Neural cell (in vitro differentiated cells): ENCODE measurements around the gene WDR20. TPM values are rescaled to one million over a fixed set of nuclear protein-coding genes. Genes with fewer than 3 reads are reported as not detected.

Source experiments
- H2AFZ ChIP-seq: fragments of 200-600, 300-800 bp; sonication (generic), shearing (Covaris generic); 2 replicates; pipeline ENCODE4 v1.6.0; 2014; ENCODE audit warnings: low read depth, mild to moderate bottlenecking, antibody characterized with exemption, low read length, moderate library complexity
- H3F3A ChIP-seq: fragments of 200-600 bp; shearing (Covaris generic); 2 replicates; pipeline ENCODE4 v1.6.1; 2016; ENCODE audit warnings: mild to moderate bottlenecking, moderate library complexity, mixed read lengths, antibody characterized with exemption, low read length; ENCODE audit not compliant: insufficient read depth, poor library complexity, severe bottlenecking
- H3K27ac ChIP-seq: fragments of 200-600, 300-800 bp; sonication (generic), shearing (Covaris generic); 2 replicates; pipeline ENCODE4 v1.5.1; 2014; ENCODE audit warnings: mild to moderate bottlenecking, low read length, moderate library complexity
- H3K27me3 ChIP-seq: fragments of 300-800, 200-600 bp; sonication (generic), shearing (Covaris generic); 2 replicates; pipeline ENCODE4 v1.6.0; 2014; ENCODE audit warnings: mild to moderate bottlenecking, low read depth, low read length, moderate library complexity; ENCODE audit not compliant: insufficient read depth
- H3K36me3 ChIP-seq: fragments of 300-800, 200-600 bp; sonication (generic), shearing (Covaris generic); 2 replicates; pipeline ENCODE4 v1.5.1; 2014; ENCODE audit warnings: mild to moderate bottlenecking, antibody characterized with exemption, low read length, moderate library complexity; ENCODE audit not compliant: insufficient read depth
- H3K4me2 ChIP-seq: fragments of 300-800, 200-600 bp; sonication (generic), shearing (Covaris generic); 2 replicates; pipeline ENCODE4 v1.6.0; 2014; ENCODE audit warnings: mild to moderate bottlenecking, low read length
- H3K4me3 ChIP-seq: fragments of 300-800, 200-600 bp; sonication (generic), shearing (Covaris generic); 2 replicates; pipeline ENCODE4 v1.5.1; 2014; ENCODE audit warnings: mild to moderate bottlenecking, low read length, moderate library complexity
- H3K79me2 ChIP-seq: fragments of 200-600 bp; shearing (Covaris generic); replicated peaks from 2 replicates; pipeline ENCODE4 v1.6.0; 2014; ENCODE audit warnings: mild to moderate bottlenecking, low read length, moderate library complexity; ENCODE audit not compliant: insufficient read depth
- H3K9ac ChIP-seq: fragments of 300-800, 200-600 bp; sonication (generic), shearing (Covaris generic); 2 replicates; pipeline ENCODE4 v1.6.1; 2016; ENCODE audit warnings: mild to moderate bottlenecking, low read length, mixed read lengths
- H3K9me2 ChIP-seq: fragments of 200-600 bp; shearing (Covaris generic); 2 replicates; pipeline ENCODE4 v1.6.1; 2016; ENCODE audit warnings: mild to moderate bottlenecking, low read length, mixed read lengths; ENCODE audit not compliant: insufficient read depth
- H3K9me3 ChIP-seq: fragments of 200-600, 300-800 bp; sonication (generic), shearing (Covaris generic); 2 replicates; pipeline ENCODE4 v1.6.1; 2016; ENCODE audit warnings: mild to moderate bottlenecking, mixed run types, low read length, moderate library complexity, mixed read lengths
- H4K20me1 ChIP-seq: fragments of 200-600 bp; shearing (Covaris generic); 2 replicates; pipeline ENCODE4 v1.6.1; 2016; ENCODE audit warnings: mild to moderate bottlenecking, mixed run types; ENCODE audit not compliant: insufficient read depth
- EP300 ChIP-seq: fragments of 450-650 bp; conservative IDR thresholded peaks from 2 replicates; pipeline ENCODE4 v1.6.1; 2014; ENCODE audit warnings: antibody characterized with exemption, mild to moderate bottlenecking, moderate library complexity; ENCODE audit not compliant: poor library complexity, severe bottlenecking
- EZH2 ChIP-seq: fragments of 200-600, 300-800 bp; shearing (Covaris generic), sonication (generic); IDR thresholded peaks from 2 replicates; pipeline ENCODE4 v1.6.1; 2014; ENCODE audit warnings: antibody characterized with exemption, low read length, borderline replicate concordance, mild to moderate bottlenecking; ENCODE audit not compliant: insufficient read depth, poor library complexity, severe bottlenecking
- MXI1 ChIP-seq: fragments of 450-650 bp; conservative IDR thresholded peaks from 2 replicates; pipeline ENCODE4 v1.6.1; 2014; ENCODE audit warnings: antibody characterized with exemption, mild to moderate bottlenecking; ENCODE audit not compliant: poor library complexity, severe bottlenecking
- POLR2AphosphoS5 ChIP-seq: IDR thresholded peaks from 2 replicates; pipeline ENCODE4 v1.6.1; 2012
- RAD21 ChIP-seq: fragments of 450-650 bp; conservative IDR thresholded peaks from 2 replicates; pipeline ENCODE4 v1.6.1; 2014; ENCODE audit warnings: antibody characterized with exemption, mild to moderate bottlenecking, moderate library complexity
- SMC3 ChIP-seq: fragments of 450-650 bp; conservative IDR thresholded peaks from 2 replicates; pipeline ENCODE4 v1.6.1; 2014; ENCODE audit warnings: antibody characterized with exemption, mild to moderate bottlenecking, moderate library complexity; ENCODE audit not compliant: poor library complexity
- TAF1 ChIP-seq: IDR thresholded peaks from 2 replicates; pipeline ENCODE4 v1.6.1; 2012; ENCODE audit warnings: low read depth
- polyA plus RNA-seq: library from polyadenylated mRNA; depleted of rRNA; stranded (reverse); fragments of >200 nt; gene quantifications from 2 replicates; pipeline ENCODE4 v1.2.3, GENCODE V29; 2014
- TF ChIP-seq, protein P1 (sequence below): IDR thresholded peaks from 2 replicates; pipeline ENCODE4 v1.6.1; 2012; ENCODE audit warnings: borderline replicate concordance
- TF ChIP-seq, protein P2 (sequence below): fragments of 450-650 bp; IDR thresholded peaks from 2 replicates; pipeline ENCODE4 v1.5.1; 2014; ENCODE audit warnings: antibody characterized with exemption, mild to moderate bottlenecking, moderate library complexity; ENCODE audit not compliant: poor library complexity, severe bottlenecking

Gene WDR20
- polyA plus RNA-seq, 1 donor from 2014 or later = 28.6 TPM

DNA sequence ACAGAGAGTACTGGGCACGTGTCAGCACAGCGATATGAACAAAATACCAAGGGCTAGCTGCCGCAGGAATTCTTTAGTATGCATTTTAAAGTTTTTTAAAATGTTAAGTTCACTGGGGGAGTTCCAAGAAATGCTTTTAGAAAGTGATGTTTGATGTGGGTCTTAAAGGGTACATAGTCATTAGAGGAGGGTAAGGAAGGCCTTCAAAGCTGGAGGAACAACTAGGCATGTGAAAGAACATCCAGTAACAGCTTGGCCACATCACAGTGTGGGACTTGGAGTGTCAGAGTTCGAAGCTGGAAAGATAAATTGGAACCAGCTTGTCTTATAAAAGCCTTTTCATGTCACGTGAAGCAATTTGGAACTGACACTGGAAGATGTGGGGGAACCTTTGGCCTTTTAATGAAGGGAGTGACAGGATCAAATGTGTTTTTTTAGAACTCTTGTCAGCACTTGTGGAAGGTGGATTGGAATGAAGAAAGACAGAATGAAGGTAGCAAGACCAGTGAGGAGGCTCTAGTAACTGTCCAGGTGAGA lies 57.7 kb downstream of the WDR20 start:
- Histone ChIP-seq H3K9ac (no peak overlapping the region), H3F3A (no peaks in the 10 kb centered on the region), H4K20me1 (peaks cover 4% of the 10 kb centered on the region), H3K9me2 (no peaks in the 10 kb centered on the region), H3K4me2 (no peak overlapping the region), H3K9me3 (no peaks in the 10 kb centered on the region), H3K79me2 (peaks cover 6% of the 10 kb centered on the region), H3K27ac (no peak overlapping the region), H3K27me3 (no peaks in the 10 kb centered on the region), H2AFZ (no peak overlapping the region), H3K4me3 (no peak overlapping the region), H3K36me3 (no peaks in the 10 kb centered on the region)
- TF ChIP-seq MXI1 = no peak
- no peak for TF ChIP-seq POLR2AphosphoS5
- TF ChIP-seq TAF1 = no peak
- TF ChIP-seq, protein P1, sequence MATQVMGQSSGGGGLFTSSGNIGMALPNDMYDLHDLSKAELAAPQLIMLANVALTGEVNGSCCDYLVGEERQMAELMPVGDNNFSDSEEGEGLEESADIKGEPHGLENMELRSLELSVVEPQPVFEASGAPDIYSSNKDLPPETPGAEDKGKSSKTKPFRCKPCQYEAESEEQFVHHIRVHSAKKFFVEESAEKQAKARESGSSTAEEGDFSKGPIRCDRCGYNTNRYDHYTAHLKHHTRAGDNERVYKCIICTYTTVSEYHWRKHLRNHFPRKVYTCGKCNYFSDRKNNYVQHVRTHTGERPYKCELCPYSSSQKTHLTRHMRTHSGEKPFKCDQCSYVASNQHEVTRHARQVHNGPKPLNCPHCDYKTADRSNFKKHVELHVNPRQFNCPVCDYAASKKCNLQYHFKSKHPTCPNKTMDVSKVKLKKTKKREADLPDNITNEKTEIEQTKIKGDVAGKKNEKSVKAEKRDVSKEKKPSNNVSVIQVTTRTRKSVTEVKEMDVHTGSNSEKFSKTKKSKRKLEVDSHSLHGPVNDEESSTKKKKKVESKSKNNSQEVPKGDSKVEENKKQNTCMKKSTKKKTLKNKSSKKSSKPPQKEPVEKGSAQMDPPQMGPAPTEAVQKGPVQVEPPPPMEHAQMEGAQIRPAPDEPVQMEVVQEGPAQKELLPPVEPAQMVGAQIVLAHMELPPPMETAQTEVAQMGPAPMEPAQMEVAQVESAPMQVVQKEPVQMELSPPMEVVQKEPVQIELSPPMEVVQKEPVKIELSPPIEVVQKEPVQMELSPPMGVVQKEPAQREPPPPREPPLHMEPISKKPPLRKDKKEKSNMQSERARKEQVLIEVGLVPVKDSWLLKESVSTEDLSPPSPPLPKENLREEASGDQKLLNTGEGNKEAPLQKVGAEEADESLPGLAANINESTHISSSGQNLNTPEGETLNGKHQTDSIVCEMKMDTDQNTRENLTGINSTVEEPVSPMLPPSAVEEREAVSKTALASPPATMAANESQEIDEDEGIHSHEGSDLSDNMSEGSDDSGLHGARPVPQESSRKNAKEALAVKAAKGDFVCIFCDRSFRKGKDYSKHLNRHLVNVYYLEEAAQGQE = no peak
- TF ChIP-seq, protein P2, sequence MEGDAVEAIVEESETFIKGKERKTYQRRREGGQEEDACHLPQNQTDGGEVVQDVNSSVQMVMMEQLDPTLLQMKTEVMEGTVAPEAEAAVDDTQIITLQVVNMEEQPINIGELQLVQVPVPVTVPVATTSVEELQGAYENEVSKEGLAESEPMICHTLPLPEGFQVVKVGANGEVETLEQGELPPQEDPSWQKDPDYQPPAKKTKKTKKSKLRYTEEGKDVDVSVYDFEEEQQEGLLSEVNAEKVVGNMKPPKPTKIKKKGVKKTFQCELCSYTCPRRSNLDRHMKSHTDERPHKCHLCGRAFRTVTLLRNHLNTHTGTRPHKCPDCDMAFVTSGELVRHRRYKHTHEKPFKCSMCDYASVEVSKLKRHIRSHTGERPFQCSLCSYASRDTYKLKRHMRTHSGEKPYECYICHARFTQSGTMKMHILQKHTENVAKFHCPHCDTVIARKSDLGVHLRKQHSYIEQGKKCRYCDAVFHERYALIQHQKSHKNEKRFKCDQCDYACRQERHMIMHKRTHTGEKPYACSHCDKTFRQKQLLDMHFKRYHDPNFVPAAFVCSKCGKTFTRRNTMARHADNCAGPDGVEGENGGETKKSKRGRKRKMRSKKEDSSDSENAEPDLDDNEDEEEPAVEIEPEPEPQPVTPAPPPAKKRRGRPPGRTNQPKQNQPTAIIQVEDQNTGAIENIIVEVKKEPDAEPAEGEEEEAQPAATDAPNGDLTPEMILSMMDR = no peak
- no peak for TF ChIP-seq EZH2
- TF ChIP-seq SMC3 = no peak
- no peak for TF ChIP-seq RAD21

DNA sequence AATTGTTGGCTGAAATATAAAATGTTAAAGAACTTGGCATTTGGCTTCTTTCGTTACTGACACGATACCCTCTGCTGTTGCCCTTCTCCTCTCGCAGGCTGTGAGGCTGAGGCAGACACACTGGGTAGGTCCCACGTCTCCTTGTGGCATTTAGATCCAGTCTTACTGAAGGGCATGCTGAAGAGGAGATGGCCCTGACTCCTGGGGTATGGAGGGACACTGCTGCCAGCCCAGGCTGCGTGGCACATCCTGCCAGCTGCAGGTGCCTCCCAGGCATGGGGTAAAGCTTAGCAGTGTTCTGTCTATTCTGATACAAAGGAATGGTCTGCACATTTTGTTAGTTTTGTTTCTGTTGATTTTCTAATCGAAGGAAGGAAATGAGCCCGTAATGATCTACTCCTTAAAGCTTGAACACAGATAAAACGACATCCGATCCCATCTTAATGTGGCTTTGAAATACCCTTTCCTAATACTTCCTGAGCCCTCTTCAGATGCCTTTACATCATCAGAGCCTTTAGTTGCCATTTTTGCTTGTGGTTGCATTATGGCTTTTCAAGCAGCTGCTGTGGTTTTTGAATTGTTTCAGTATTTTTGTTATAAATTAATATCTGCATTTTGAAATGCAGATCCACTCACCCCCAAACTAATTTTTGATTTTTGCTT lies 61.1 kb downstream of the WDR20 start:
- TF ChIP-seq MXI1 = no peak
- TF ChIP-seq, protein P1 = no peak
- TF ChIP-seq, protein P2 = no peak
- no peak for TF ChIP-seq EP300
- TF ChIP-seq EZH2 = no peak
- TF ChIP-seq POLR2AphosphoS5 = no peak
- TF ChIP-seq TAF1 = no peak
- no peak for TF ChIP-seq SMC3
- TF ChIP-seq RAD21 = no peak
- Histone ChIP-seq H3K79me2 (no peaks in the 10 kb centered on the region), H3K27me3 (no peaks in the 10 kb centered on the region), H3K9me3 (no peaks in the 10 kb centered on the region), H4K20me1 (no peaks in the 10 kb centered on the region), H3K27ac (no peak overlapping the region), H3K9ac (no peak overlapping the region), H3K9me2 (no peaks in the 10 kb centered on the region), H2AFZ (no peak overlapping the region), H3F3A (no peaks in the 10 kb centered on the region), H3K4me3 (no peak overlapping the region), H3K36me3 (peaks cover 7% of the 10 kb centered on the region), H3K4me2 (no peak overlapping the region)
